Body of pancreas (tissue), 4 donors: ENCODE results near the gene LCE5A.

Experiments
- CTCF ChIP-seq, 7 experiments: fragments of 450-650 bp in 4 of 7; fragments of 200-600 bp in 3 of 7; sonication (generic) in 3 of 7; IDR thresholded peaks; one replicate each; pipeline ENCODE4 v1.5.1; 2016 to 2019; ENCODE audit warnings: antibody characterized with exemption in 7 of 7
- POLR2A ChIP-seq, 3 donors: fragments of 450-650 bp; IDR thresholded peaks; one replicate each; pipeline ENCODE4 v1.6.1; 2016; ENCODE audit warnings: antibody characterized with exemption in 3 of 3, mild to moderate bottlenecking in 2 of 3

DNA sequence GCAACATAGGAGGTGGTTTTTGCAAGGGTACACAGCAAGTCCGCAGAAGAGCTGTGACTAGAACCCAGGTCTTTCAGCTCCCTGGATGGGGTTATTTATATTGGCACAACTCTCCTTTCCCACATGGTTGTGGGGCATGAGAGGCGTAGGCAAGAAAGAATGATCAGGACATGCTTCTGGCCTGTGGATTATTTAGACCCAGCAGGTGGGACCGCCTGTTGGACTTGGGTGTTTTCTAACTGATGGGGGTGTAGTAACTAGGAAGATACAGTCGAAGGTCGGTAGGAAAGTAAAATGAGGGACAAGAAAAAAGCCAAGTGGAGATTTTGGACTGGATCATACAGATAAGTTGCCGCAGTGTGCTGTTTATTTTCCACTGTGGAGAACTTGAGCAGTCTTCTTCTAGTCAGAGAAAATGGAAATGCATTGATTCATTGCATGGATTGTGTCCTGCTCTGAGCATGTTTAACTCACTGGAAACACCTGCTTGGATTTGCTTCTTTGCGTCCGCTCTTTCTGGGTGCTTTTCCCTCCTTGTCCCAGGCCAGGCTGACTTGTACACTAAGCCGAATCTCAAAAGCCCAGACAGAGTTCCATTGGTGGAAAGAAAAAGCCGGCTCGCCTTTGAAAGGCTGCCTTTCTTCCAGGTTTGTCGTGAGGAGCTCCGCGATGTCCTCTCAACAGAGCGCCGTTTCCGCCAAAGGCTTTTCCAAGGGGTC is 4.3 kb downstream of the LCE5A start:
- TF ChIP-seq CTCF (IDR thresholded peaks at IDR 0.05): no peak
- TF ChIP-seq POLR2A (IDR thresholded peaks at IDR 0.05): no peak
